ENCODE results near the gene SKAP1.
A peak's percentile ranks its signal among the peaks of the same experiment; 100 is the strongest.

SKAP1 gene

GRCh38 chr17:48132385-48132784 lies 297.6 kb downstream of the SKAP1 start:
- no peak for DNase-seq

DNA sequence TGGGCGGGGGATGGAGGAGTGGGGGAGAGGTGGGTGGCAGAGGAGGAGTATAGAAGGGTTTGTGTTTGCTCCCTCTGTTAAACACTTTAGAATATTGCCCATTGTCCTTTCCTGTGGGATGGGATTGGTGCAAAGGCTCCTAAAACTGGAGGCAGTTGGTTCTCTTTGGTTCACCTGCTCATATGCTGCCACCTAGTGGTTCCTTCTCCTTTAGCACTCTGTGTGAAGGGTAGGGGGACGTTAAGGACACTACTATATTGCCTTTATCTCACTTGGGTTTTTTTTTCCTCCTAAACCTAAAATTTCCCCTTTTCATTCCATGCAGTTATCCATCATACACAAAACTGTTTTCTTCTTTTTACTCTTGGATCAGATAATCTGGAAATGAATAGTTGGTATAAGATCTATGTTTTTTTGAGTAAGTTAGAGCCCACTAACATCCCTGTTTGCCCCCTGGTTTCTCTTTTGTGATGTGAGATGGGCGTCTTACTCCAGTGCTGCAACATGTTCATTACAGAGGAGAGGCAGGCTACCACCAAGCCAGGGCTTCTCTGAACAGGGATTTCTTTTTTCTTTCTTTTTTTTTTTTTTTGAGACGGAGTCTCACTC lies 298.7 kb downstream of the SKAP1 start:
- peak; percentile 60 to 86 (median 84) for DNase-seq

GRCh38 chr17:48129981-48130380 lies 300.0 kb downstream of the SKAP1 start:
- no peak for DNase-seq

DNA sequence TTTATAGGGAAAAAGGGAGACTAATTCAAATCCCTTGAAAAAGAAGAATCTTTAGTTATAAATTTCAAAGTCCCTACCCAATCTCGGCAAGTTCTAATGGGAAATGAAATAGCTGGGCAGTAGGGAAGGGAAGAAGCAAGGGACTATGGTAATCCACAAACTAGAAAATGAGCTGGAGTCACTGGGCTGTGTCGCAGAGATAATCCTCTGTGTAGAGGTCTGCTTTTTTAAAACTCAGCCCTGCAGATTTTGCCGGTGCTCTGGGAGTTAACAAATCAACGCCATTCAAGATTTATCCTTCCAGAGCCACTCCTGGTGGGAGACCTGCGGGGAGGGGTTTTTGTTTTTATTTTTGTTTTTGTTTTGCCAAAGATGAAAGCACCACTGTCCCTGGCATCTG lies 301.6 kb downstream of the SKAP1 start:
- DNase-seq, result no peak

GRCh38 chr17:48127371-48128051 lies 302.5 kb downstream of the SKAP1 start:
- DNase-seq, result no peak

- DNase-seq, result no peak
Observed at GRCh38 chr17:48126532-48126850, 303.5 kb downstream of the SKAP1 start.

GRCh38 chr17:48125829-48126531 lies 304.0 kb downstream of the SKAP1 start:
- DNase-seq, result peak in 1 of 3 experiments; percentile 50

GRCh38 chr17:48123776-48124388 lies 306.1 kb downstream of the SKAP1 start:
- DNase-seq, result no peak

DNA sequence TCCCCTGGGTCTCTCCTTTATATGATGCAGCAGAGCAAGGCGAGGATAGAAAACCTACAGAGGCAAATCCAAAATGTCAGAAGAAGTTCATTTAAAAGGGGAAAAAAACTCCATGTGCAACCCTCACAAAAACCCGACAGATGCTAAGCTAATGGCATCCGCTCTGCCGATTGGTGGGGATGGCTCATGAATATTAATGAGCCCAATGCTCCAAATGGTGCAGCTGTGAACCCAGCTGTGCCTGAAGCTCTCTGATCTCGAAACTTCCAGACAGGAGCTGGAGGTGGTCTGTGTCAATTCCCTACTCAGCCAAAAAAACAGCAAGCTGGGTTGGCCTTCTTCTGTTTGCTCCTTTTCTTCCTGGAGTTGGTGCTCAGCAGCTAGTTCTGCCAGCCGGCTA lies 306.9 kb downstream of the SKAP1 start:
- no peak for DNase-seq

- DNase-seq, result no peak
Observed at GRCh38 chr17:48122665-48123045, 307.4 kb downstream of the SKAP1 start.

DNA sequence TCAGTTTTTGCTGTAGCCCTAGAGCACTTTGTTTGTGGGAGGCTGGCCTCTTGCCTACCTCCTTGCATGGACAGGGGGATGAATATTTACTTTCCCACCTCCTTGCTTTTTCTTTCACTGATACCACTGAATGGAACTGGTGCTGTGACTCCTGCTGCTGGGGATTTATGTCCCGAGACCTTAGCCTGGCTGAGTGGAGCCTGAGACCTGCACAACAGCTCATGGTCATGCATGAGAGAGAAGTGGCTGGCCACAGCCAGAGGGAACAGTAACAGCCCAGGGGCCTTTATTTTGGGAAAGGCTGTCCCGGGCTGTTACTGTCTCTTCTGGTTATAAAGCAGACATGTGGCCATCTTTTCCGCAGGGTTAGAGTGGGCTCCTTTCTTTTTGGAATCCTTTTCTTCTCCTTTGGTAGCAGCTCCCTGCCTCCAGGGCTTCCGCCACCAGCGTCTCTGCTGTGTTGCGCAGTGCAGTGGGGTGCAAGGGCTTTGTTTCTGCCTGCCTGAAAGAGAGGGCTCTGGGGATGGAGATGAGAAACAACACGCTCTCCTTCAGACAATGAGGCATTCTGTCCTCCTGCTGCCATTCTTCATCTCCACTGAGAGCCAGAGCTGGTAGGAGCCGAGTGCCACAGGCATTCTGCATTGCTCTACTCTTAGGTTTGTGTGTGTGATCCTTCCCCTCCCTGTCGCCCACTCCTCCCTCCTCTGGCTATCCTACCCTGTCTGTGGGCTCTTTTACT lies 307.9 kb downstream of the SKAP1 start:
- peak in 1 of 3 experiments; percentile 68 for DNase-seq

- no peak for DNase-seq
Observed at GRCh38 chr17:48113201-48113676, 316.8 kb downstream of the SKAP1 start.

DNA sequence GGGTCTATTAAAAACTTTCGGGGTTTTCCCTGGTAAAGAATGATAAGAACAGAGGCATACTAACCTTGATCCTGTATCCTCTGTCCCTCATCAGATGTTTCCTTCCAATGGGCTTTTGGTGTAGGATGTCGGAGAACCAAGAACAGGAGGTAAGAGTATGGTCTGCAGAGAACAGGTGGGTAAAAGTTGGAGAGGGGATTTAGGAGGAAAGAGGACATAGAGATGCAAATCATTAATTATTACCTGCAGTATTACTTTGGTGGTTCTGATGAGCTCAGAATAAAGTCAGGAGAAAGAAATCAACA lies 318.1 kb downstream of the SKAP1 start:
- DNase-seq, result no peak

- no peak for DNase-seq
Observed at GRCh38 chr17:48110761-48111160, 319.3 kb downstream of the SKAP1 start.

DNA sequence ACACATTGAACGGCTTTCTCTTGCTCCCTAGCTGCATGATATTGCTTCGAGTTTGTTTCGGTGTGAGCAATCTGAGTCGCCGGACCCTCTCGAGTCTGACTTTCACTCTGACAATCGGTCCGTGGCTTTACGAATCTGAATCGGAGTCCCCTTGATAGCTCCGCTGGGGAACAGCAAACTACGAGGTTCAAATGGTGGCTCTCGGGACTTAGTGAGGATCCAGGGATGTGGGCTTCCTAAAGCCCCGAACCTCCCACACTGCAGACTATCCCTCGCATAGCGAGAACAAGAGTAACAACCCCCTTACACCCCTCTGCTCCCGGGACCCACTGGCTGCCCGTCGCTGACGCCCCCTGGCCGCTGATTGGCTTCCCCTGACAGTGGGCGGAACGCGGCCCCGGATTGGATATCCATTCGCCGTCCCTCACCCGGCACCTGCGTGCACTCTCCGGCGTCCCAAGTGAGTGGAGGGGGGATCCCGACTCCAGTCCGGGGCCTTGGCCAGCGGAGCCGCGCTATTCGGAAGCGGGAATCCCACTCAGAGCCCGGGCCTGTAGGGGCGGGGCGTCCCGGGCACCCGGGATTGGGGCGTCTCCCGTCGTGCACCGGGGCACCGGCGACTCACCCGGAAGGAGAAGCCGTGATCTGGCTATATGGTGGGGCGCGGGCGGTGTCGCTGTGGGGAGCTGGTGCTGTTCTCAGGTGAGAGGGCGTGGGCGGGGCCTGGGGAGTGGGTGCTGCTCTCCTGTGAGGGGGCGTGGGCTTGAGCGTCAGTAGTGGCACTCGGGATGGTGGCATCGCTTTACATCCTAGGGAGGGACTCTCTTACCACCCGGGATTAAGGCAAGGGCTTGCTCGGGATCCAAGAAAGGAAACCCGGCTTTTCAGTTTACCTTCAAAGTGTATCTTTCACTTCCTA lies 322.6 kb downstream of the SKAP1 start, which contains the start of gene SNX11:
SNX11 (plus strand) TSS at position 630 of the 919 bp plus-strand sequence. CDS start 4,278 bp downstream, outside the sequence.
- DNase-seq, result peak; percentile 90 to 98 (median 95)

- no peak for DNase-seq
Observed at GRCh38 chr17:48106802-48107136, 323.2 kb downstream of the SKAP1 start.

DNA sequence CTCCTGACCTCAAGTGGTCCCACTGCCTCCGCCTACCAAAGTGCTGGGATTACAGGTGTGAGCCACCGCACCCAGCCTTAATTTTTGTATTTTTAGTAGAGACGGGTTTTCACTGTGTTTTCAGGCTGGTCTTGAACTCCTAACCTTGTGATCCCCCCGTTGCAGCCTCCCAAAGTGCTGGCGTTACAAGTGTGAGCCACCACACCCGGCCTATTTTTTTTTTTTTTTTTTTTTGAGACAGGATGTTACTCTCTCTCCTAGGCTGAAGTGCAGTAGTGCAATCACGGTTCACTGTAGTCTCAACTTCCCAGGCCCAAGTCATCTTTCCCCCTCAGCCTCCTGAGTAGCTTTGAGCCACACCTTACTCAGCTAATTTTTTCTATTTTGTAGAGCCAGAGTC lies 325.6 kb downstream of the SKAP1 start:
- no peak for DNase-seq

DNA sequence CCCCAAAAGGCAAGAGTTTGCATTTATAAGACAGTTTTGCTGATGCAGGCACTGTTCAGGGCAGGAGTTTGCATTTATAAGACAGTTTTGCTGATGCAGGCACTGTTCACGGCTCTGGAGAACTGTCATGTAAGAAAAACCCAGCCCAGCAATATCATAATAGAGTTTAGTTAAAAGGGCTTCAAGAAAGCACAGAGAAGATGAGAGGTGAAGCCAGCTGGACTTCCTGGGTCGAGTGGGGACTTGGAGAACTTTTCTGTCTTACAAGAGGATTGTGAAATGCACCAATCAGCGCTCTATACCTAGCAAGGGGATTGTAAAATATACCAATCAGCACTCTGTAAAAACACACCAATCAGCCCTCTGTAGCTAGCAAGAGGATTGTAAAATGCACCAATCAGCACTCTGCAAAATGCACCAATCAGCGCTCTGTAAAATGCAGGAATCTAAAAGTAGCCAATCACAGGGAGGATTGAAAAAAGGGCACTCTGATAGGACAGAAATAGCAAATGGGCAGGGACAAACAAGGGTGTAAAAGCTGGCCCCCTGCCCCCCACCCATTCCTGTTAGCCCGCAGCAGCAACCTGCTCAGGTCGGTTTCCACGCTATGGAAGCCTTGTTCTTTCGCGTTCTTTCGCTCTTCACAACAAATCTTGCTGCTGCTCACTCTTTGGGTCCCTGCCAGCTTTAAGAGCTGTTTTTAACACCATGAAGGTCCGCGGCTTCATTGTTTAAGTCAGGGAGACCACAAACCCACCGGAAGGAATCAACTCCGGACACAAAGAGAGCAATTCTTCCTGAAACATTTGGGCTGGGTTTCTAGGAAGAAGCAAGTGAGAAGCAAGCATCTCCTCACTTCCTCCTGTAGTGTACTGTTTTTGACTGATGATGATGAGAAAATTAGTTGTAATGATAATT lies 327.0 kb downstream of the SKAP1 start:
- no peak for DNase-seq

DNA sequence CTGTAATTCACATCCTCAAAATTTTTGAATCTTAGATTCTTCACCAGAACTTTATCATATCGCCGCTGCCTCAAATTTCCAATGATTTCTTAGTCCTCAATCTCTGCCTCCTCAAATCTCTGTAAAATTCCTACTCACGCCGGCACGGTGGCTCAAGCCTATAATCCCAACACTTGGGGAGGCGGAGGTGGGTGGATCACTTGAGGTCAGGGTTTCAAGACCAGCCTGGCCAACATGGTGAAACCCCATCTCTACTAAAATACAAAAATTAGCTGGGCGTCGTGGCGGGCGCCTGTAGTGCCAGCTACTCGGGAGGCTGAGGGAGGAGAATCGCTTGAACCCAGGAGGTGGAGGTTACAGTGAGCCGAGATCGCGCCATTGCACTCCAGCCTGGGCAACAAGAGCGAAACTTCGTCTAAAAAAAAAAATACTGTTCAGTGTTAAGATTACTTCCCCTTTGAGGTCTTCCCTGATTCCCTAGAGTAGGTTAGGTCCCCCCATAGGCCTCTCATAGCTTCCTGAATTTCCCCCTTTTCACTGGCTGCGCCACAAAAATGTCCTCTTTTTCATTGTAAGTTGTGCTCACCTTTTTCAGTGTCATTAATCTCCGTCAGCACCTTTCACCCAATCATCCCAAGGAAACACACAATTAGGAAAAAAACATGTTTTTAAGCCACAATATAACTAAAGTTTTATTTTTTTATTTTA lies 327.8 kb downstream of the SKAP1 start:
- DNase-seq, result no peak

DNA sequence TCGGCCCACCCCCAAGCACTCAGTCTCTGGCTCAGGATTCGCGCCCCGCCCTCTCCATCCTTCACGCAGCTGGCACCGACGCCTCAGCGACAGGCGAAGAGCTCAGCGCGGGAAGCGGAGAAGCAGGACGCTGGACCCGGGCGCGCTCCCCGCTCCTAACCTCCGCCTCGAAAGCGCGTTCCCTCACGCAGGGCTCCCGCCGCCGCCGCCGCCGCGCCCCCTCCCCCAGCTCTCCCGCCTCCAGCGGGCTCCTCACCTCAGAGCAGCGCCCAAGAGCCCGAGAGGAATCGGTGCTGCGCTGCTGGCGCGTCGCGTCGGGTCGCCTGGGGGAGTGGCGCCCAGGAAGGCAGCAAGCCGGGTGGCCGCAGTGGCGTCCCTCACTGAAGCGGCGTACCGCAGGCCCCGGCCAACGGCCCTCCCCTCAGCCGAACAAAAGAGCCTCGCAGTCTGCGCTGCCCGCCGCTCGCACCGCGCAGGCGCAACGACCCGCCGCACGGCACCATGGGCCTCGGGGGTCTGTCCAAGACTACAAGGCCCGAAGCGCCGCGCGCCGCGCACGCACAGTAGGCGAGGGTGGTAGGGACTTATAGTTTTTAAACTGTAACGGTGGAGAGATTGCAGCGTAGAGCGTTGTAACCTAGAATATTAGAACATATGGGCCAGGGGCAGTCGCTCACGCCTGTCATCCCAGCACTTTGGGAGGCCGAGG lies 328.8 kb downstream of the SKAP1 start, which contains the start of gene CBX1:
CBX1 (minus strand) TSS at position 467 of the 709 bp plus-strand sequence. CDS start 24,474 bp downstream, outside the sequence.
- DNase-seq, result peak; percentile 97 to 98 (median 97)
